H1 (cell line): ENCODE measurements around the gene C3. TPM values are rescaled to one million over a fixed set of nuclear protein-coding genes. Genes with fewer than 3 reads are reported as not detected.

Experiments
- CBX8 ChIP-seq: fragments of 300-800, 300-1000 bp; sonication (generic); IDR thresholded peaks from 2 replicates; pipeline ENCODE4 v1.7.1; 2016; ENCODE audit warnings: low read depth, low read length, borderline replicate concordance
- GABPA ChIP-seq: IDR thresholded peaks from 2 replicates; pipeline ENCODE4 v1.6.1; 2011; ENCODE audit warnings: mild to moderate bottlenecking, low read length, moderate library complexity, borderline replicate concordance; ENCODE audit not compliant: insufficient read depth
- POLR2A ChIP-seq, 2 experiments: IDR thresholded peaks; 1 replicate in 1 of 2; 2 replicates in 1 of 2; pipeline ENCODE4 v1.6.1; 2011; ENCODE audit warnings: low read depth in 2 of 2, low read length in 2 of 2, mild to moderate bottlenecking in 2 of 2; ENCODE audit errors: control extremely low read depth in 1 of 2
- RAD21 ChIP-seq, 2 experiments: IDR thresholded peaks in 1 of 2; conservative IDR thresholded peaks in 1 of 2; 2 replicates each; pipeline ENCODE4 v1.6.1; 2011; ENCODE audit warnings: low read depth in 2 of 2, low read length in 2 of 2, improper control_type of control experiment in 1 of 2, inconsistent platforms in 1 of 2, mild to moderate bottlenecking in 1 of 2, moderate library complexity in 1 of 2
- SP2 ChIP-seq: IDR thresholded peaks from 2 replicates; pipeline ENCODE4 v1.6.1; 2012; ENCODE audit warnings: mild to moderate bottlenecking, low read length, inconsistent platforms
- TAF7 ChIP-seq: optimal IDR thresholded peaks from 2 replicates; pipeline ENCODE3; 2011; ENCODE audit warnings: low read depth, mild to moderate bottlenecking, inconsistent platforms, low read length, moderate library complexity, borderline replicate concordance
- polyA plus RNA-seq, 7 experiments: library from polyadenylated mRNA; depleted of rRNA in 3 of 7; stranded (reverse) in 5 of 7; unstranded in 2 of 7; fragments of >200 nt in 5 of 7; fragments of 200-250 nt in 2 of 7; gene quantifications; 1 replicate in 5 of 7; 2 replicates in 1 of 7; 4 replicates in 1 of 7; pipeline versions ENCODE4 v1.2.1 to v1.2.3, GENCODE V29; 2011 to 2013; ENCODE audit warnings: missing spikeins in 2 of 7, mixed read lengths in 2 of 7
- total RNA-seq: library from RNA; stranded (reverse); fragmentation: NEBNext Ultra II Directional; extraction: Animal tissue kit (Norgen Biotek cat#: 25700); gene quantifications from 2 replicates; pipeline ENCODE4 v1.2.1, GENCODE V29; 2021

C3 gene
- total and polyA plus RNA-seq, 2 of the 8 experiments (the other 6 are each of a cell fraction or from before 2014, with no cell fraction given) = 6.4 to 12.8 TPM

GRCh38 chr19:6711078-6711361 lies 9.4 kb downstream of the C3 start (continued):
- TF ChIP-seq SP2 (no peak), POLR2A (IDR thresholded peaks at IDR 0.05; ENCODE audit: control extremely low read depth in 1 of 2, low read depth in 2 of 2, low read length in 2 of 2) (no peak), RAD21 (IDR thresholded peaks at IDR 0.05 in 1 of 2, conservative IDR thresholded peaks at IDR 0.05 in 1 of 2; ENCODE audit: low read depth in 2 of 2, low read length in 2 of 2) (no peak), TAF7 (no peak), CBX8 (no peak), GABPA (no peak)
